ENCODE measurements around the gene DIP2B. TPM values are rescaled to one million over a fixed set of nuclear protein-coding genes. Genes with fewer than 3 reads are reported as not detected.

The DIP2B gene
- total and polyA plus RNA-seq, 2 of the 13 experiments (the other 11 are each of a cell fraction or from before 2014, with no cell fraction given) = 32.1 to 35.8 TPM

- TF ChIP-seq ZNF18 (CRISPR knock-in tag; IDR thresholded peaks at IDR 0.05; ENCODE audit: insufficient replicate concordance) (no peak), ZNF138 (CRISPR knock-in tag; IDR thresholded peaks at IDR 0.05; ENCODE audit: low read depth) (no peak), ELF1 (CRISPR knock-in tag; IDR thresholded peaks at IDR 0.05) (no peak), HMGXB4 (CRISPR knock-in tag; IDR thresholded peaks at IDR 0.05; ENCODE audit: borderline replicate concordance in 1 of 2, low read depth in 1 of 2) (peak in 1 of 2 experiments; percentile 74; a peak in 3 of 4 replicates), ATM (IDR thresholded peaks at IDR 0.05; ENCODE audit: borderline replicate concordance) (no peak), ZNF318 (CRISPR knock-in tag; IDR thresholded peaks at IDR 0.05) (no peak), CREB3 (CRISPR knock-in tag; IDR thresholded peaks at IDR 0.05) (no peak), ONECUT2 (CRISPR knock-in tag; IDR thresholded peaks at IDR 0.05) (no peak), SMC3 (IDR thresholded peaks at IDR 0.05; ENCODE audit: low read length) (peak; percentile 38; the same call in 1 of the 2 replicates), PRPF4 (IDR thresholded peaks at IDR 0.05; ENCODE audit: low read depth, low read length, poor library complexity, severe bottlenecking) (no peak), ELF3 (CRISPR knock-in tag; IDR thresholded peaks at IDR 0.05) (no peak), ARNTL (CRISPR knock-in tag; IDR thresholded peaks at IDR 0.05) (no peak), ZSCAN31 (CRISPR knock-in tag; IDR thresholded peaks at IDR 0.05; ENCODE audit: low read depth) (no peak), MEIS2 (CRISPR knock-in tag; IDR thresholded peaks at IDR 0.05) (no peak), PLSCR1 (CRISPR knock-in tag; IDR thresholded peaks at IDR 0.05; ENCODE audit: borderline replicate concordance) (no peak)
Observed at GRCh38 chr12:50765095-50765911, 260.5 kb downstream of the DIP2B start (continued).
